ENCODE results near the gene MRS2. TPM values are rescaled to one million over a fixed set of nuclear protein-coding genes. Genes with fewer than 3 reads are reported as not detected.
"Not testable (repeated sequence)": the region's sequence is repeated elsewhere in the genome, so short reads cannot be mapped to it uniquely, and the experiment has no call there.

The MRS2 gene
- total RNA-seq, 4 donors from 2014 or later = 20.8 to 30.5 (median 27.4) TPM

GRCh38 chr6:24357336-24358218 lies 45.2 kb upstream of the MRS2 start, which contains the start of gene DCDC2:
Gene DCDC2, minus strand, starts transcription at chr6:24358059. Its CDS starts 309 bp downstream, at chr6:24357750.
- Histone ChIP-seq H3K4me1 (peaks cover 0 to 23% (median 0%) of the 10 kb centered on the region in 4 donors), H3K27ac (no peak within 1 kb of the TSS), H3K36me3 (no peaks in the 10 kb centered on the region), H3K9me3 (no peaks in the 10 kb centered on the region), H3K4me3 (peak within 1 kb of the TSS in 3 of 4 donors; percentile 15 to 49 (median 46)), H3K27me3 (no peaks in the 10 kb centered on the region)
- TF ChIP-seq POLR2A (IDR thresholded peaks at IDR 0.05) (no peak), CTCF (IDR thresholded peaks at IDR 0.05) (no peak)
- peak; percentile 23 to 79 (median 77) for DNase-seq

DNA sequence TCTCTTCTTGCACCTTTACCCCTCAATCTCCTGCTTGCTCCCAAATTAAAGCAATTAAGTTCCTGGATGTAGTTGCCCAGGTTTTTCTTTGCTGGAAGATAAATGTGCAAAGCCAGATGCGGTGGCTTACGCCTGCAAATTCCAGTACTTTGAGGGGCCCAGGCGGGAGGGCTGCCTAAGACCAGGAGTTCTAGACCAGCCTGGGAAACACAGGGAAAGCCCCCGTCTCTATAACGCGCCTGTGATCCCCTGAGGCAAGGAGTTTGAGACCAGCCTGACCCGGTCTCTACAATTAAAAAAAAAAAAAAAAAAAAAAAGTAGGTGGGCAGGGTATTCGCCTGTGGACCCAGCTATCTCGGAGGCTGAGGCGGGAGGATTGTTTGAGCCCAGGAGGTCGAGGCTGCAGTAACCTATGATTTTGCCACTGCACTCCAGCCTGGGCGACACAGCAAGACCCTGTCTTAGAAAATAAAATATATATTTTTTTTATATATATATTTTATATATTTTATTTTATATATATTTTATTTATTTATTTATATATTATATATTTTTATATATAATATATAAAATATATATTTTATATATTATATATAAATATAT lies 44.4 kb upstream of the MRS2 start:
- peak overlapping the region in 2 of 4 donors; percentile 46 to 49 for H3K4me3 ChIP-seq
- peaks cover 0 to 23% (median 0%) of the 10 kb centered on the region in 4 donors for H3K4me1 ChIP-seq
- no peak for DNase-seq
- no peak overlapping the region for H3K27ac ChIP-seq
- no peaks in the 10 kb centered on the region for H3K36me3 ChIP-seq
- no peaks in the 10 kb centered on the region for H3K9me3 ChIP-seq
- H3K27me3 ChIP-seq = no peaks in the 10 kb centered on the region
- no peak for TF ChIP-seq POLR2A (IDR thresholded peaks at IDR 0.05)
- TF ChIP-seq CTCF (IDR thresholded peaks at IDR 0.05) = no peak

DNA sequence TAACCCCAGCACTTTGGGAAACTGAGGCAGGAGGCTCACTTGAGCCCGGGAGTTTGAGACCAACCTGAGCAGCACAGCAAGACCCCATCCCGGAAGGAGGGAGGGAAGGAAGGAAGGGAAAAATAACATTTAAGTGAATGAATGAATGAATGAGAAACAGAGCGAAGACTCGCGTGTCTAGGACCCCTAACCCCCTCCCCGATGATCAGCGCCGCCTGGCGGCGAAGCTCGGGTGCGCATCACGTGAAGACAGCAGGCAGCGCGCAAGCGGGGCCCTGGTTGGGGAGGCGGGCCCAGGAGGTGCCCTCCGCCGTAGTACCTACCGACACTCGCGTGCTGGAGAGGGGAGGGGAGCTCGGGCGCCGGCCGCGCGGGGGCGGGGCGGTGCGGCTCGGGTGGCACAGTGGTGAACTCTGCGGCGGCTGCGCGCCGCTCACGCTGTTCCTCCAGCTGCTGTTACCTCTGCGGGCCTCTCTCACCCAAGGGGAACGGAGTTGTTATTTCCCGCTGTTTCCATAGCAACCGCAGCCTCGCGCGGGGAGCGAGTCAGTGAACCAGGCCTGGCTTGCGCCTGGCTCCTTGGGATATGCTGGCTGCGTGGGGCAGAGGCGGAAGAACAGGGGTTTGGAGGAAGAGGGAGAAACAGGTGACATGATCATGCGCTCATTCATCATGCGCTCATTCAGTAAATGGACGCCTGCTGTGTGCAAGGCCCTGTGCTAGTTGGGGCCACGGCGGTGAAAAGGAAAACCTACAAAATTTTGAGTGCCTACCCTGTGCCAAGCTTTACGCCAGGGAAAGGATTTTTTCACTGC lies 42.9 kb upstream of the MRS2 start:
- H3K27ac ChIP-seq = no peak overlapping the region
- peak; percentile 28 to 78 (median 75) for DNase-seq
- TF ChIP-seq POLR2A (IDR thresholded peaks at IDR 0.05) (no peak), CTCF (IDR thresholded peaks at IDR 0.05) (peak in 4 of 6 experiments; percentile 54 to 62 (median 57))
- H3K4me1 ChIP-seq = peaks cover 0 to 23% (median 0%) of the 10 kb centered on the region in 4 donors
- H3K9me3 ChIP-seq = no peaks in the 10 kb centered on the region
- no peaks in the 10 kb centered on the region for H3K27me3 ChIP-seq
- H3K4me3 ChIP-seq = peak overlapping the region; percentile 27 to 53 (median 48)
- no peaks in the 10 kb centered on the region for H3K36me3 ChIP-seq

DNA sequence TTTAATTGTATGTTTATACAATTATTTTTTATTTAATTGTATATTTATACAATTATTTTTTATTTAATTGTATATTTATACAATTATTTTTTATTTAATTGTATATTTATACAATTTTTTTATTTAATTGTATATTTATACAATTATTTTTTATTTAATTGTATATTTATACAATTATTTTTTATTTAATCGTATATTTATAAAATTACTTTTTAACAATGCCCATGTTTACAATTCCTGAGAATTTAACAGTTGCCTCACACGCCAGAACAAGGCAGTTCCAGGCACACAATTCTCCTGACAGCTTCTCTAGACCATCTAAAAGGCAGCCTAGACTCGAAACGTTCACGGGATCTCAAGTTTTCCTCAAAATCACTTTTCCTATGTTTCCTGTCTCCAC lies 40.4 kb upstream of the MRS2 start:
- not testable (repeated sequence) for DNase-seq, H3K27ac ChIP-seq, H3K9me3 ChIP-seq, H3K36me3 ChIP-seq, H3K27me3 ChIP-seq, H3K4me3 ChIP-seq
- H3K4me1 ChIP-seq = peaks cover 0 to 21% (median 0%) of the 10 kb centered on the region in 4 donors

GRCh38 chr6:24365103-24365633 lies 37.6 kb upstream of the MRS2 start:
- not testable (repeated sequence) for H3K4me1 ChIP-seq, H3K9me3 ChIP-seq, H3K27me3 ChIP-seq, H3K36me3 ChIP-seq, H3K27ac ChIP-seq, DNase-seq, H3K4me3 ChIP-seq

DNA sequence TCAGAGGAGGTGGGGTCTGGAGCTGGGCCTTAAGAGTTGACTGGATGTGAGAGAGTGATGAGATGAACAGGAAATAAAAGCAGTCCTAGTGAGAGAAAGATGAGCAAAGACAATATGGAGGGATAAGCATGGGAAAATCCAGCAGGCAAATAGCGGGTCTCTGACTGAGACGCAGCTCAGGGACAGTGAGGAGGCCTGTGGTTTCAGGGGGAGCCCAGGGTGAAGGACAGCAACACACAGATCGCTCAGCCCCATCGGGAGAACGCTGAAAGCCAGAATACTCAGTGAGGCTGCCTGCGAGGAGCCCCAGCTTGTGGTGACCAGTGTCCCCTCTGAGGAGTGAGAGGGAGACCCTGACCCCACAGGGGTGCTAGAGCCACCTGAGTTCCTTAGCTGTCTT lies 28.1 kb upstream of the MRS2 start:
- Histone ChIP-seq H3K27me3 (no peaks in the 10 kb centered on the region), H3K36me3 (no peaks in the 10 kb centered on the region), H3K27ac (no peak overlapping the region), H3K4me1 (no peaks in the 10 kb centered on the region), H3K9me3 (no peaks in the 10 kb centered on the region), H3K4me3 (no peak overlapping the region)
- DNase-seq = no peak
- no peak for TF ChIP-seq CTCF (IDR thresholded peaks at IDR 0.05)
- no peak for TF ChIP-seq POLR2A (IDR thresholded peaks at IDR 0.05)

Measured in Peyer's patch (tissue), 4 donors.